GM12878 (cell line): ENCODE results near the gene COL4A2. TPM values are rescaled to one million over a fixed set of nuclear protein-coding genes. Genes with fewer than 3 reads are reported as not detected.

Experiments
- ATF7 ChIP-seq: fragments of 450-650 bp; IDR thresholded peaks from 2 replicates; pipeline ENCODE4 v1.6.1; 2016; ENCODE audit warnings: low read depth, mild to moderate bottlenecking
- CBFB ChIP-seq: IDR thresholded peaks from 2 replicates; pipeline ENCODE4 v1.6.1; 2016; ENCODE audit warnings: antibody characterized with exemption, low read depth
- ESRRA ChIP-seq: IDR thresholded peaks from 2 replicates; pipeline ENCODE4 v1.6.1; 2012; ENCODE audit warnings: mild to moderate bottlenecking, low read length, improper control_type of control experiment
- GATAD2B ChIP-seq: fragments of 450-650 bp; conservative IDR thresholded peaks from 2 replicates; pipeline ENCODE4 v1.6.1; 2017; ENCODE audit warnings: low read depth, mild to moderate bottlenecking, moderate library complexity
- MTA3 ChIP-seq: IDR thresholded peaks from 2 replicates; pipeline ENCODE4 v1.6.1; 2012; ENCODE audit warnings: low read length, inconsistent platforms, borderline replicate concordance
- RCOR1 ChIP-seq: conservative IDR thresholded peaks from 2 replicates; pipeline ENCODE4 v1.6.1; 2012; ENCODE audit warnings: low read depth, low read length, improper control_type of control experiment
- SMAD1 ChIP-seq: fragments of 450-650 bp; IDR thresholded peaks from 2 replicates; pipeline ENCODE4 v1.6.1; 2018; ENCODE audit warnings: mild to moderate bottlenecking, low read depth; ENCODE audit not compliant: partially characterized antibody
- YY1 ChIP-seq: IDR thresholded peaks from 2 replicates; pipeline ENCODE4 v1.6.1; 2011; ENCODE audit warnings: low read depth, mild to moderate bottlenecking, low read length
- ZNF217 ChIP-seq: fragments of 450-650 bp; IDR thresholded peaks from 2 replicates; pipeline ENCODE4 v1.6.1; 2017; ENCODE audit warnings: antibody characterized with exemption, mild to moderate bottlenecking
- ZNF24 ChIP-seq: fragments of 450-650 bp; IDR thresholded peaks from 2 replicates; pipeline ENCODE4 v1.6.1; 2017; ENCODE audit warnings: antibody characterized with exemption, mild to moderate bottlenecking
- polyA plus RNA-seq, 11 experiments: library from polyadenylated mRNA; depleted of rRNA in 4 of 11; unstranded in 6 of 11; stranded (reverse) in 5 of 11; fragments of >200 nt; fragmentation: Nextera tagmentation in 4 of 11; fragmentation: Illumina TruSeq in 1 of 11; extraction: Ambion mirVana in 4 of 11; extraction: Trizol in 1 of 11; gene quantifications; 1 replicate in 1 of 11; 2 replicates in 10 of 11; pipeline versions ENCODE4 v1.2.1 to v1.2.3, GENCODE V29; 2011 to 2016; ENCODE audit warnings: inconsistent platforms in 2 of 11, missing spikeins in 2 of 11, low read depth in 1 of 11
- total RNA-seq, 4 experiments: library from RNA; depleted of rRNA in 3 of 4; stranded (reverse); fragments of >200 nt in 3 of 4; fragmentation: Illumina TruSeq in 1 of 4; extraction: Trizol in 1 of 4; gene quantifications; 2 replicates each; pipeline versions ENCODE4 v1.2.1 to v1.2.3, GENCODE V29; 2013 to 2021
- TF ChIP-seq, protein P1 (sequence below): fragments of 450-650 bp; conservative IDR thresholded peaks from 2 replicates; pipeline ENCODE4 v1.6.1; 2017; ENCODE audit warnings: mild to moderate bottlenecking, moderate library complexity
- TF ChIP-seq, protein P2 (sequence below): IDR thresholded peaks from 2 replicates; pipeline ENCODE4 v1.6.1; 2012; ENCODE audit warnings: improper control_type of control experiment, low read depth, low read length; ENCODE audit not compliant: insufficient replicate concordance
- TF ChIP-seq, protein P3 (sequence below): fragments of 450-650 bp; IDR thresholded peaks from 2 replicates; pipeline ENCODE4 v1.6.1; 2017; ENCODE audit warnings: low read depth, mild to moderate bottlenecking, moderate library complexity
- TF ChIP-seq, protein P4 (sequence below): fragments of 450-650 bp; IDR thresholded peaks from 2 replicates; pipeline ENCODE4 v1.6.1; 2016; ENCODE audit warnings: mild to moderate bottlenecking, moderate library complexity, borderline replicate concordance
- TF ChIP-seq, protein P5 (sequence below): fragments of 150-350 bp; IDR thresholded peaks from 2 replicates; pipeline ENCODE4 v1.6.1; 2014; ENCODE audit warnings: mild to moderate bottlenecking, low read depth, low read length

COL4A2 gene
- total and polyA plus RNA-seq, 10 of the 15 experiments (the other 5 are each of a cell fraction or from before 2014, with no cell fraction given) = 0.16 to 1.6 (median 0.62) TPM; not detected in 3

DNA sequence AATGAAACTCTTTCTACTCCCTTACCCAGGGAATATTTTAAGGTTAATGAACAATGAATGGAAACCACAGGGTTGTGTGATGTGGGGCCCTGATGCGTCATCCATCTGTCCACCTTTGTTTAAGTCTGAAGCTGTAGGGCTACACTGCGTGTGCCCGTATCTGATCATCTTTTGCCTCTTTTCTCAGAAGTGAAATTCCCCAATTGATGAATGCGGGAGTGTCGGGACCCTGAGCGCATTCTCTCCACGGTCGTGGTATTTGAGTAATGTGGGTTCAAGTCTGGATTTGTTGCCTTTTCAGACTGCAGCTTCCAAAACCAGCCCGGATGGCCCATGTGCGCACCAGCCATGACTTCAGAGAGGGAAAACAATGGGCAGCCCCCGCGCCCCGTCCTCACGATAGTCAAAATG, 112.3 kb downstream of the COL4A2 start (continued):
- TF ChIP-seq, protein P1, sequence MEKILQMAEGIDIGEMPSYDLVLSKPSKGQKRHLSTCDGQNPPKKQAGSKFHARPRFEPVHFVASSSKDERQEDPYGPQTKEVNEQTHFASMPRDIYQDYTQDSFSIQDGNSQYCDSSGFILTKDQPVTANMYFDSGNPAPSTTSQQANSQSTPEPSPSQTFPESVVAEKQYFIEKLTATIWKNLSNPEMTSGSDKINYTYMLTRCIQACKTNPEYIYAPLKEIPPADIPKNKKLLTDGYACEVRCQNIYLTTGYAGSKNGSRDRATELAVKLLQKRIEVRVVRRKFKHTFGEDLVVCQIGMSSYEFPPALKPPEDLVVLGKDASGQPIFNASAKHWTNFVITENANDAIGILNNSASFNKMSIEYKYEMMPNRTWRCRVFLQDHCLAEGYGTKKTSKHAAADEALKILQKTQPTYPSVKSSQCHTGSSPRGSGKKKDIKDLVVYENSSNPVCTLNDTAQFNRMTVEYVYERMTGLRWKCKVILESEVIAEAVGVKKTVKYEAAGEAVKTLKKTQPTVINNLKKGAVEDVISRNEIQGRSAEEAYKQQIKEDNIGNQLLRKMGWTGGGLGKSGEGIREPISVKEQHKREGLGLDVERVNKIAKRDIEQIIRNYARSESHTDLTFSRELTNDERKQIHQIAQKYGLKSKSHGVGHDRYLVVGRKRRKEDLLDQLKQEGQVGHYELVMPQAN = no peak
- TF ChIP-seq, protein P2, sequence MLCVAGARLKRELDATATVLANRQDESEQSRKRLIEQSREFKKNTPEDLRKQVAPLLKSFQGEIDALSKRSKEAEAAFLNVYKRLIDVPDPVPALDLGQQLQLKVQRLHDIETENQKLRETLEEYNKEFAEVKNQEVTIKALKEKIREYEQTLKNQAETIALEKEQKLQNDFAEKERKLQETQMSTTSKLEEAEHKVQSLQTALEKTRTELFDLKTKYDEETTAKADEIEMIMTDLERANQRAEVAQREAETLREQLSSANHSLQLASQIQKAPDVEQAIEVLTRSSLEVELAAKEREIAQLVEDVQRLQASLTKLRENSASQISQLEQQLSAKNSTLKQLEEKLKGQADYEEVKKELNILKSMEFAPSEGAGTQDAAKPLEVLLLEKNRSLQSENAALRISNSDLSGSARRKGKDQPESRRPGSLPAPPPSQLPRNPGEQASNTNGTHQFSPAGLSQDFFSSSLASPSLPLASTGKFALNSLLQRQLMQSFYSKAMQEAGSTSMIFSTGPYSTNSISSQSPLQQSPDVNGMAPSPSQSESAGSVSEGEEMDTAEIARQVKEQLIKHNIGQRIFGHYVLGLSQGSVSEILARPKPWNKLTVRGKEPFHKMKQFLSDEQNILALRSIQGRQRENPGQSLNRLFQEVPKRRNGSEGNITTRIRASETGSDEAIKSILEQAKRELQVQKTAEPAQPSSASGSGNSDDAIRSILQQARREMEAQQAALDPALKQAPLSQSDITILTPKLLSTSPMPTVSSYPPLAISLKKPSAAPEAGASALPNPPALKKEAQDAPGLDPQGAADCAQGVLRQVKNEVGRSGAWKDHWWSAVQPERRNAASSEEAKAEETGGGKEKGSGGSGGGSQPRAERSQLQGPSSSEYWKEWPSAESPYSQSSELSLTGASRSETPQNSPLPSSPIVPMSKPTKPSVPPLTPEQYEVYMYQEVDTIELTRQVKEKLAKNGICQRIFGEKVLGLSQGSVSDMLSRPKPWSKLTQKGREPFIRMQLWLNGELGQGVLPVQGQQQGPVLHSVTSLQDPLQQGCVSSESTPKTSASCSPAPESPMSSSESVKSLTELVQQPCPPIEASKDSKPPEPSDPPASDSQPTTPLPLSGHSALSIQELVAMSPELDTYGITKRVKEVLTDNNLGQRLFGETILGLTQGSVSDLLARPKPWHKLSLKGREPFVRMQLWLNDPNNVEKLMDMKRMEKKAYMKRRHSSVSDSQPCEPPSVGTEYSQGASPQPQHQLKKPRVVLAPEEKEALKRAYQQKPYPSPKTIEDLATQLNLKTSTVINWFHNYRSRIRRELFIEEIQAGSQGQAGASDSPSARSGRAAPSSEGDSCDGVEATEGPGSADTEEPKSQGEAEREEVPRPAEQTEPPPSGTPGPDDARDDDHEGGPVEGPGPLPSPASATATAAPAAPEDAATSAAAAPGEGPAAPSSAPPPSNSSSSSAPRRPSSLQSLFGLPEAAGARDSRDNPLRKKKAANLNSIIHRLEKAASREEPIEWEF = no peak
- TF ChIP-seq CBFB (no peak), GATAD2B (no peak), ZNF217 (no peak), ESRRA (no peak), YY1 (no peak), RCOR1 (no peak), ZNF24 (no peak), SMAD1 (no peak), MTA3 (no peak), ATF7 (no peak)
- TF ChIP-seq, protein P3, sequence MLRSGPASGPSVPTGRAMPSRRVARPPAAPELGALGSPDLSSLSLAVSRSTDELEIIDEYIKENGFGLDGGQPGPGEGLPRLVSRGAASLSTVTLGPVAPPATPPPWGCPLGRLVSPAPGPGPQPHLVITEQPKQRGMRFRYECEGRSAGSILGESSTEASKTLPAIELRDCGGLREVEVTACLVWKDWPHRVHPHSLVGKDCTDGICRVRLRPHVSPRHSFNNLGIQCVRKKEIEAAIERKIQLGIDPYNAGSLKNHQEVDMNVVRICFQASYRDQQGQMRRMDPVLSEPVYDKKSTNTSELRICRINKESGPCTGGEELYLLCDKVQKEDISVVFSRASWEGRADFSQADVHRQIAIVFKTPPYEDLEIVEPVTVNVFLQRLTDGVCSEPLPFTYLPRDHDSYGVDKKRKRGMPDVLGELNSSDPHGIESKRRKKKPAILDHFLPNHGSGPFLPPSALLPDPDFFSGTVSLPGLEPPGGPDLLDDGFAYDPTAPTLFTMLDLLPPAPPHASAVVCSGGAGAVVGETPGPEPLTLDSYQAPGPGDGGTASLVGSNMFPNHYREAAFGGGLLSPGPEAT = peak; percentile 54
- TF ChIP-seq, protein P4, sequence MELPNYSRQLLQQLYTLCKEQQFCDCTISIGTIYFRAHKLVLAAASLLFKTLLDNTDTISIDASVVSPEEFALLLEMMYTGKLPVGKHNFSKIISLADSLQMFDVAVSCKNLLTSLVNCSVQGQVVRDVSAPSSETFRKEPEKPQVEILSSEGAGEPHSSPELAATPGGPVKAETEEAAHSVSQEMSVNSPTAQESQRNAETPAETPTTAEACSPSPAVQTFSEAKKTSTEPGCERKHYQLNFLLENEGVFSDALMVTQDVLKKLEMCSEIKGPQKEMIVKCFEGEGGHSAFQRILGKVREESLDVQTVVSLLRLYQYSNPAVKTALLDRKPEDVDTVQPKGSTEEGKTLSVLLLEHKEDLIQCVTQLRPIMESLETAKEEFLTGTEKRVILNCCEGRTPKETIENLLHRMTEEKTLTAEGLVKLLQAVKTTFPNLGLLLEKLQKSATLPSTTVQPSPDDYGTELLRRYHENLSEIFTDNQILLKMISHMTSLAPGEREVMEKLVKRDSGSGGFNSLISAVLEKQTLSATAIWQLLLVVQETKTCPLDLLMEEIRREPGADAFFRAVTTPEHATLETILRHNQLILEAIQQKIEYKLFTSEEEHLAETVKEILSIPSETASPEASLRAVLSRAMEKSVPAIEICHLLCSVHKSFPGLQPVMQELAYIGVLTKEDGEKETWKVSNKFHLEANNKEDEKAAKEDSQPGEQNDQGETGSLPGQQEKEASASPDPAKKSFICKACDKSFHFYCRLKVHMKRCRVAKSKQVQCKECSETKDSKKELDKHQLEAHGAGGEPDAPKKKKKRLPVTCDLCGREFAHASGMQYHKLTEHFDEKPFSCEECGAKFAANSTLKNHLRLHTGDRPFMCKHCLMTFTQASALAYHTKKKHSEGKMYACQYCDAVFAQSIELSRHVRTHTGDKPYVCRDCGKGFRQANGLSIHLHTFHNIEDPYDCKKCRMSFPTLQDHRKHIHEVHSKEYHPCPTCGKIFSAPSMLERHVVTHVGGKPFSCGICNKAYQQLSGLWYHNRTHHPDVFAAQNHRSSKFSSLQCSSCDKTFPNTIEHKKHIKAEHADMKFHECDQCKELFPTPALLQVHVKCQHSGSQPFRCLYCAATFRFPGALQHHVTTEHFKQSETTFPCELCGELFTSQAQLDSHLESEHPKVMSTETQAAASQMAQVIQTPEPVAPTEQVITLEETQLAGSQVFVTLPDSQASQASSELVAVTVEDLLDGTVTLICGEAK = no peak
- TF ChIP-seq, protein P5, sequence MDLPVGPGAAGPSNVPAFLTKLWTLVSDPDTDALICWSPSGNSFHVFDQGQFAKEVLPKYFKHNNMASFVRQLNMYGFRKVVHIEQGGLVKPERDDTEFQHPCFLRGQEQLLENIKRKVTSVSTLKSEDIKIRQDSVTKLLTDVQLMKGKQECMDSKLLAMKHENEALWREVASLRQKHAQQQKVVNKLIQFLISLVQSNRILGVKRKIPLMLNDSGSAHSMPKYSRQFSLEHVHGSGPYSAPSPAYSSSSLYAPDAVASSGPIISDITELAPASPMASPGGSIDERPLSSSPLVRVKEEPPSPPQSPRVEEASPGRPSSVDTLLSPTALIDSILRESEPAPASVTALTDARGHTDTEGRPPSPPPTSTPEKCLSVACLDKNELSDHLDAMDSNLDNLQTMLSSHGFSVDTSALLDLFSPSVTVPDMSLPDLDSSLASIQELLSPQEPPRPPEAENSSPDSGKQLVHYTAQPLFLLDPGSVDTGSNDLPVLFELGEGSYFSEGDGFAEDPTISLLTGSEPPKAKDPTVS = no peak
